GM21390 (cell line): ENCODE data around the gene HSD17B12.

Experiments
- ATAC-seq: cut with Tn5 transposase; IDR thresholded peaks from one replicate; pipeline ENCODE4 v1.9.1; 2021; ENCODE audit not compliant: unreplicated experiment

Gene HSD17B12

DNA sequence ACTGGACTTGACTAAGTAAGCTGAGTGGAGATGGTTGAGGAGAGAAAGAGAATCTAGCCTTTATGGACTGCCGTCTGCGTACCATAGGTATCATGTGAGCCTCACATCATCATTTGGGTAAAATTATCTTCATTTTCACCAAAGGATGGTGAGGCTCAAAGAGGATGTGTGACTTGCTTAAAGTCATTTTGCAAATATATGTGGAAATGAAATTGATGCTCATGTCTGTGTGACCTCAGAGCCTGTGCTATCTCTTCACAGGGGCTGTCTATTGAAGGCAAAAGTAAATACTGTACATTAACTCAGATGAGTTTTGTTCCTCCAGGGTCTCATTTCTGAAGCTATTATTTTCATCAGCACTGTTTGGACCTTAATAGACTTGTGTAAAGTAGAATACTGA is 116.8 kb downstream of the HSD17B12 start:
- ATAC-seq, result no peak

DNA sequence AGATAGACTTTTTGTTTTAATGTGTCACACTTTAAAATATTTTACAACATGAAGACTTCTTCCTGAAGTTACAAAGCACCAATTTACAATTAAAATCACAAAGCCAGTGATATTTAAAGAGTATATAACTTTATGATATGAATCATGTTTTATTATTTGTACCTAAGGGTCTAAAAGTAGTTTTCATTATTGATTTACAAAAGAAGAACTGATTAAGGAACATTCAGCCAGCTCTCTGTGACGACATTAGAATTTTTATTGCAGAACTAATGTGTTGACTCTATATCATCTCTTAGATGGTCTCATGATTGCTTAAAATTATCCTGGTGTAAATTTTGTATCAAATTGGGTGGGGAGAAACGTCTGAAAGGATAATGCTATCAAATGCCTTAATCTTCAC is 117.3 kb downstream of the HSD17B12 start:
- ATAC-seq, result no peak

DNA sequence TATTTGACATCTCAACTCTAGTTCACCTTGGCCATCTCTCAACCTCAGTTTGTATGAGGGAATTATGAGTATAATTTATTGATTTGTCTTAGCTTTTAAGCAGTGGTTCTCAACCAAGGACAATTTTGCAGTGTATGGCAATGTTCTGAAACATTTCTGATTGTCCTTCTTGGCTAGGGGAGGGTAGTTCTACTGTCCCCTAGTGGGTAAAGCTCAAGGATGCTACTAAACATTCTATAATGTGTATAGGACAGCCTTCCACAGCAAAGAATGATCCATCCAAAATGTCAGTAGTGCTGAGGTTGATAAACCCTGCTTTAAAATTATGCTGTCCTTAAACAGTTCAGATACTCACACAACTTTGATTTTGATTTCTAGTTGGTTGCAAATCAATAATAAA is 122.0 kb downstream of the HSD17B12 start:
- no peak for ATAC-seq

DNA sequence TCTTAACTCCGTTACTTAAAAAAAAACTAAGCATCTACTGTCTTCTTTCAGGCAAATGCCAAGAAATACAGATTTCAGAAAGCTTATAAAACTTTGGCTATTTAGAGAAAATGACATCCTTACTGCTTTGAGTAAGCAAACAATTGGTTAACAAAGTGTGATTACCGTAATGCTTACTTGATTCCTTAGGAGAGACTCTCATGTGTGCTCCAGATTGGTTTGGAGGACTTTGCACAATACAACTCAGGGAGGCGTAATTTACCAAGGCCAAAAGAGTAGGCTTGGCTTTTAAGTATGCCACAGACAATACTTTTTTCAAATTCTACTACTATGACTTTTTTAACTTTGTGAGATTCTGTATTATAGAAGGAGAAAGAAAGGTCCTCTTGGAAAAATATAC is 123.2 kb downstream of the HSD17B12 start:
- no peak for ATAC-seq

DNA sequence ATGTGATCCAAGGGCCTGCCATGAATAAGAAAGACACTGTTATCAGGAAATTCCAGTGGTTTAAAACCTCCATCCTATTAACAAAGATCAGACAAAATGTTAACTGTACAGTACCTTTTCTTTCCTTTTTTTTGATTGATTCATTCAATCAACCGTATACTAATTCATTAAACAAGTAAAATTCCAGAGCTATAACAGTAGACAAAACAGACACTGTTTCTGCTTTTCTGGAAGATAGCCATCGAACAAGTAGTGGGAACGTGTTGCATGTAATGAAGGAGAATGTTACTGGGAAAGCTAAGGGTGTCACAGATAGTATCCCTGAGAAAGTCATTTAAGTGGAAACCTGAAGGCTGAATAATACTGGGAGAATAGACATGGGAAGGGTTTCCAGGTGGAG is 126.4 kb downstream of the HSD17B12 start:
- no peak for ATAC-seq

DNA sequence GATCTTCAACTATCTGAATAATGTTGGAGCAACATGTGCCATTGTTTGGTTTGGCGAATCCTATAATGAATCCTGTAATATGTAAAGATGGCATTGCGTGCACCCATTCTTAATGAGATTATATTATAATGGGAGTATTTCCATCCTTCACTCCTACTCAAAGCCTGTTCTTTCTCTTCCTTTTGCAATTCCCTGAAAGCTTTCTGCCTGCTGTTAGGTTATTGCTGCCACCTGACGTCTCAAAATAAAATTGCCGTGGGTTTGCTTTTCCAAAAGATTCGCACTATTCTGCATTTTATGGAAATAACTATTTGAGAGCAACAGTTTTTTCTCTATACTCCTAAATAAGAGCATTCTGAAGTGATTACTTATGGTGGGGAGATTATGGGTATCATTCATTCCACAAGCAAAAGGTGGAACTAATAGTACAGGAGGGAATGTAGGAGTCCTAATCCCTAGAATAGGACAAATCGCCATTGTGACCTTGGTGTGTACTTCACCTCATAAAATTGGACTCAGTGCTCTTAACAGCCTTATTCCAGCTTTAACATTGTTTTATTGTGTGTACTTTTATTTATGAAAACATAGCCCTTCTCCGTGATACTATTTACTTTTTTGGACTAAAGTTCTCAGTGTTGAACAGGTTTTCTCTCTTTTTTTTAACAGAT is 130.5 kb downstream of the HSD17B12 start:
- no peak for ATAC-seq

DNA sequence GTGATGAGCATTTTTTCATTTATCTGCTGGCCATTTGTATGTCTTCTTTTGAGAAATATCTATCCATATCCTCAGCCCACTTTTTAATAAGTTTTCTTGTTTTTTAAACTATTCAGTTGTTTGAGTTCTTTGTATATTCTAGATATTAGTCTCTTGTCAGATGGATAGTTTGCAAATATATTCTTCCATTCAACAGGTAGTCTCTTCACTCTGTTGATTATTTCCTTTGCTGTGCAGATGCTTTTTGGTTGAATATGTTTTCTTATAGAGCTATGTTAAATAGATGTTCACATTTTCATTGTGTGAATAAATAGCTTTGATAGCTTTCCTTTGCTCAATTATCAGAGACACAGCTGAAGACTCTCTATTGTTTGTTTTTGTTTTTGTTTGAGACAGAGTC is 131.9 kb downstream of the HSD17B12 start:
- ATAC-seq, result no peak

DNA sequence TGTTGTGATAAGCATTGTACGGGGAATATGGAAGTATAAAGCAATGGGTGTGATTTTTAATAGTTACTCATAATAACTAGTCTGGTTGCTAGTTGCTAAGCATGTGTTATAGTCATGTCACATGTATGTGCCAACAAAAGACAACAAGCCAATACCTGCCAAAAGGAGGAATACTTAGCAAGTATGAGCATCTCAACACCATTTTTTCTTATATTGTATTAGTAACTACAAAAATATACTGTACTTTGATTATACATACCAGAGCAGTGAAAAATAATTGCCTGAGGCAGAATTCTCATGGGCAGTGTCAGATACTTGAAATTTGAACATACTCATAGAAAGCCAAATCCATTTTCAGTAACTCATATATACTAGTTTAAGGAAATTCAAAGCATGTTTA is 137.7 kb downstream of the HSD17B12 start:
- no peak for ATAC-seq

DNA sequence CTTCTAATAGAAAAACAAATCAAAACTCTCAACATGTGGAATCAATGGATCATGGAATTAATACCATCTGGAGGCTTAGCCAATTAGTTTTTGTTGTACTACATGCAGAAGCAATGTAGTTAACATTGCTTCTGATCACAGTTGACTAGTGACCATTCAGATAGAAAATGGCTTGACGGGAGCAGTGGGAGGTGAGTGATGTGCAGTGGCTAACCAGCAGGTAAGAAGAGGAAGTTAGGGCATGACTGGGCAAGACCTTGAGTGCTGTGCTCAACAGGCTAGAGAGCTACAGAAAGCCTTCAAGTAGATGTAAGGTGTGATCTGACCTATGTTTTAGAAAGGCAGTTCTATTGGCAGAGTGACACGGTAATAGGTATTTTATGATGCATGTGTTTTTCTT is 139.4 kb downstream of the HSD17B12 start:
- no peak for ATAC-seq

DNA sequence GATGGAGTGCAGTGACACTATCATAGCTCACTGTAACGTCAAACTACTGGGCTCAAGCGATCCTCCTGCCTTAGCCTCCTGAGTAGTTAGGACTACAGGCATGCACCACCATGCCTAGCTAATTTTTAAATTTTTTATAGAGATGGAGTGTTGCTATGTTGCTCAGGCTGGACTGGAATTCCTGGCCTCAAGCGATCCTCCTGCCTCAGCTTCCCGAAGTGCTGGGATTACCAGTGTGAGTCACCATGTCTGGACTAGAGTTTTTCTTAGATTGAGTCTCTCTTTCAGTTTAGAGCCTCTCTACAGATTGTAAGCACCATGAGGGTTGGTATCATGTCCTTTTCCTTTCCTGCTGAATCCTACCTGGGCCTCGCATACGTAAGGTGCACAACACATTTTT is 142.8 kb downstream of the HSD17B12 start:
- ATAC-seq, result no peak

DNA sequence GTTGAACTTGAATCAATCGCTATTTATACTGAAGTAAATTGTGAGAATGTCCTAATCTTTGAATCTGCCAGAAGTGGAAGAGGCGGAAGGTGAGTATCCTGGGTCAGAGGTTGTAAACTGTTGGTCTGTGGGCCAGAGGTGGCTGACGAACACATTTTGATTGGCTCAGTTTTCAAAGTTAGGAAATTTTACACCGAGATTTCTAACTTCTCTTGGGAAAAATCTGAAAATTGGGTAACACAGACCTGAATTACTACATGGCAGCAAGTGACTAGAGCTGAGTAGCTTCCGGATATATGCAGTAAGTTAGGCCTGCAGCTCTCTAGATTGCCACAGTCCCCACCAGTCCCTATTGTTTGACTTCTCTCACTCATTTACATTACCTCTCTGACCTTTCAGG is 143.3 kb downstream of the HSD17B12 start:
- ATAC-seq, result no peak

DNA sequence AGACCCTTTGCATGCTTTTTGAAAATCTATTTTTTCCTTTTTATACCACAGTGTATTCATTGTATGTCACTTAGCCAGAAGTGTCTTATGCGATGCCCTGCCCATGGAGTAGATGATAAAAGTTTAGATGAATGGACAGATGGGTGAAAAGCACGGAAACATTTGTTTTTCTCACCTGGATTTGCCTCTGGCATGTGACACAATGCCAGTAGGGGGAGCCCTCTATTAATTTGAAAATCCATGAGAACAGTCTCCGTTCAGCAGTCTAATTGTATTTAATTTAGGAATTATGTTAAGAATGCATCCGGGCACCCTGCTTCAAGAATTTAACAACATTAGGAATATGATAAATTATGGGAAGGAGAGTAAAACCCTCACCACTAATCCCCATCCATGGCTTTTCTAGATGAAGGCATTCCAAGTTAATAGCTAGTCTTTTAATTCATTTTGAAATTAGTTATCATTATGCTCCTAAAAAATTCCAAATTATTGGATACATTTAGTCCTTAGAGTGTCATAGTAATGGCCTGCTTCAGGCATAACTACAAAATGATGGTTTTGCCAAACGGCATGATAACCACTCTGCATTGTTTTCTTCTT is 144.8 kb downstream of the HSD17B12 start:
- ATAC-seq, result no peak

DNA sequence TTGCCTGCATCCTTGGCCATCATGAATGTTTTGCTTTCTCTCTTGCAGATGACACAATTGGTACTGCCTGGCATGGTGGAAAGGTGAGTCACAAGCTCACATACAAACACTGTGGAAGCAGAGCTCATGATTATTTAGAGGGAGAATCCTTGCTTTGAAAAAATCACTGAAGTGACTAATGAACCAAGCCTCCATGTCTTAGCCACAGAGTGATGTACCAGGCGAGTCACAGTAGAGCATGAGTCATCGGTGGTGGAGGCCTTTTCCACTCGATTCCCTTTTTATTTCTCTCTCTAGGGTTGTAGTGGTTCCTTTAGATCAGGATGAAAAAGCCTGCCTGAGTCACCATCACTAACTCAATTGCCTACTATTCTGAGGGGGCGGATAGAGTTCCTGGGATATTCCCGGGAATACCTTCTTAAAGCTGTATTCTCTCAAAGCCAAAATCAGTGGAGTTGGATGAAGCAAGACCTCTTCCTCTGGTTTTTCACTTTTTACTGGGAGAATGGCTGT is 150.4 kb downstream of the HSD17B12 start:
- ATAC-seq, result no peak

DNA sequence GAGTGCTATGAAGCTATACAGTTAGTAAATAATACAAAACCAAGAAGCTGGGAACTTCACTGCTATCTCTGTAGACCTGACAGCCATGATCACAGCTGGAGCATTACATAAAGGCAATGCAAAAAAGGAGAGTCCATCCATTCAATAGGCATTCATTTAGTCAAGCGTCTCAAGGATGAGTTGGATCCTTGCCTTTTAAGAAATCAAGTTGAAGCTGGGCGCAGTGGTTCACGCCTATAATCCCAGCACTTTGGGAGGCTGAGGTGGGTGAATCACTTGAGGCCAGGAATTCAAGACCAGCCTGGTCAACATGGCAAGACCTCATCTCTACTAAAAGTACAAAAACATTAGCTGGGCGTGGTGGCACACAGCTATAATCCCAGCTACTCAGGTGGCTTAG is 152.0 kb downstream of the HSD17B12 start:
- no peak for ATAC-seq

DNA sequence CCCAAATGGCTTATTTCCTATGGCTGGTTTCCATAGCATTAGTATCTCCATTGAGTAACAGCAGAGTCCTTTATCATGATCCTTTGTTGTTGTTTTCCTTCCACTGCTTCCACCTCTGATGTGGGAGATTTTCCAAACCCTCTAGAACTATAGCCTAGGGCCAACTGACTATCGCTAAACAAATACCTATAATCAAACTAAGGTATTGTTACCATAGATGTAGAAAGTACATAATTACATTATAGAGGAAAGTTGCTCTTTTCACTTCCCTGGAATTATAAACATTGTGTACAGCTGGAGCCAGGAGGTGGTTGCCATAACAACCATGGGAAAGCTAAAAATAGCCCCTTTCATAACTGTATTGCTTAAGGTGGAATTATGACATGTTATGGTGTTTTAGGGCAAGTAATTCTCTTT is 153.1 kb downstream of the HSD17B12 start:
- no peak for ATAC-seq

DNA sequence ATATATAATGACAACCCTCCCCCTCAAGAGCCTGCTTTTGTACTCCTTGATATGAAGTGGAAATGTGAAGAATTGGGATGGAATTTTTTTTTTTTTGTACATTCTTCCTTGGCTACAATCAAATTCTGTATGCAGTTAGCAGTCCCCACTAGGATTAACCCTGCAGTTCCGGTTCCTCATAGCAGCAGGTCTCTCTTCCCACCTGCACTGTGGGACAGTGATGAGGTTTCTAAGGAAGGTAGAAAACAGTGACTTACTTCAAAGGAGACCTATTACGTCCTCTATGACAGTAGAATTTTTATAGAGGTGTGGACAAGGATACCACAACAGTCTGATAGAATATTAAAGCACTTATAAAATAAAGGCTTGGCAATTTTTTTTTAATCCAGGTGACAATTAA is 153.7 kb downstream of the HSD17B12 start:
- ATAC-seq, result no peak

DNA sequence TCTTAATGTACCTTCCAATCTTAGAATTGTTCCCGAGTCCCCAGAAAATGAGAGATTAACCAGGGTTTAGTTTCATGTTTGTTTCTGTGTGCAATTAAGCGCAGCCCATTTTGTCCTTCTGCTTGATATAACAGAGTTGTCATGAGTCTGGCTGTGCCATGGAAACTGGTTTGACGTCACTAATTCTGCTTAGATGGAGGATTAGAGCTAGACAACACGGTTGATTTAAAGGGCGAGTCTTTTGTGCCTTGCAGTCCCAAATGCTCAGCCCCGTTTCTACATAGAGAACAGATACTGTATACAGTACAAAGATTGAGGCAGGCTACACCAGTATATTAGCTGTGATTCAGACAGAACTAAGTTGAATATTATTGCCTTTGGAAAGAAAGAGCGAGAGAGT is 154.6 kb downstream of the HSD17B12 start:
- ATAC-seq, result no peak

DNA sequence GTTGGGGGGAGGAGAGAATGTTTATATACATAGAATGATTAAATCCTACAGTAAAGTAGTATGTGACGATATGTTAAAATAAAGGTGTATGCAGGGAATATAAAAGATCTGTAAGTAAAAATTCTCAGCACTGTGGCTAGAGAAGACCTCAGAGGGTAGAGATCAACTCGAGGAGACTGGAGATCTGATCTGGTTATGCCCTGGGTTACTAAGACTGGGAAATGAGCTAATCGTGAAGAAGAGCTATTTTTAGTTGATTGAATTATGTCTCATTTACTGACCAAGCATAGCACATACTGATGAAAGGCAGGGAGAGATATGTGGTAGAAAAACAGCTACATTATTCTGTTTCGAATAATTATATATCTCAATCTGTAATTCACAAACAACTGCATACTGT is 157.3 kb downstream of the HSD17B12 start:
- ATAC-seq, result no peak

DNA sequence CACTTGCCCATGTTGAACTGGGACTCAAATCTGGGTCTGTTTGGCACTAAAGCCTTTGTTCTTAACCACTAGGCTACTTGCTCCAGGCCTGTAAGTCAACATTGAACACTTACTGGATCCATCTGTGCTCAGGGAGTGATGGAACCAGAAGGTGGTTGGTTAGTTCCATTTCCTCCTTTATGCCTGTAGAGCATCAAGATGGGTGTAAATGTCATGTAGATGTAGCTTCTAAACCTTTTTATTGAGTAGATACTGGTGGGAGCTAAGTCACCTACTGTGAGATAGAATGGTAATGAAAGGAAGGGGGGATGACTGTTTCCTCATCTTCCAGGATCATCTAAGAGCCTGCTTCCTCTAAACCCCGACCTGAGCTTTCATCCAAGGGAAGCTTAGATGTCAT is 161.5 kb downstream of the HSD17B12 start:
- no peak for ATAC-seq

DNA sequence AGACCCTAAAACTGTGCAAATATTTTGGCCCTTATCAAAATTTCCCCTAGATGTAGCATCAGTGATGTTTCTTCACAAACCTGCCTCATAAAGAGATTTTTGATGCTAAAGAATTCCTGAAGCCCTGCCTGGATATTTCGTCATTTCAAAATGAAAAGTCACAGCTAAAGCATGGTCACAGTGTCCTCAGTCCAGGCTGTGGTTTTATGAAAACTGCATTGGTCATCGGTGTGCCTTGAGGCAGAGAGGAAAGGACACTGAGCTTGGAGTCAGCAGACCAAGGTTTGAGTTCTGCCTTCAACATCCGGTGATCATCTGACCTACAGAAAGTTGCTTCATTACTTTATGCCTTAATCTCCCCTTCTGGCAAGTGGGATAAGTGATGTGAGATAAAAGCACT is 165.3 kb downstream of the HSD17B12 start:
- no peak for ATAC-seq

DNA sequence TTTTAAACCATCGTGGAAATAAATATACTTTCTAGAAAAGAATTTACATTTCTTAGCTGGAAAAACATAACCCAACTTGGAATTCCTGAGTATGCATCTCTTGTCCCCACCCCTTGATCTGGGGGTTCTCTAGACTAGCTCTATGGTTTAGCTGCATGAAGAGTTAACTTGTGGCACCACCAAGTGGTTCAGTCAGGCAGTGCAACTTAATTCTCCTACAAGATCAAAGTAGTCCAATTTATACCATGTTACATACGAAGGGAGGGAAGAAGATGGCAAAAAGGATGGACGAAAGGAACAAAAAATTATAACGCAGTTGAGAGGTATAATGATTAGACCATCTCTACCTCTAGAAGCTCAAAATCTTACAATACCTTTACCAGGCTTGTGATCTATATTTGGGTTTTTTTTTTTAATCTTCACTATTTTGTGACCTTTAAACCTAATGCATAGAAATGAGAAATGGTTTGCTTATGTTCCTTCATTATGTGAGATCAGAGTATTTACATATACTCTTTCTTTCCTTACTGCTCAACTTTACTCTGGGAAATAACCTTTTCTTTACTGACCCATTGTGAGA is 171.6 kb downstream of the HSD17B12 start:
- no peak for ATAC-seq

DNA sequence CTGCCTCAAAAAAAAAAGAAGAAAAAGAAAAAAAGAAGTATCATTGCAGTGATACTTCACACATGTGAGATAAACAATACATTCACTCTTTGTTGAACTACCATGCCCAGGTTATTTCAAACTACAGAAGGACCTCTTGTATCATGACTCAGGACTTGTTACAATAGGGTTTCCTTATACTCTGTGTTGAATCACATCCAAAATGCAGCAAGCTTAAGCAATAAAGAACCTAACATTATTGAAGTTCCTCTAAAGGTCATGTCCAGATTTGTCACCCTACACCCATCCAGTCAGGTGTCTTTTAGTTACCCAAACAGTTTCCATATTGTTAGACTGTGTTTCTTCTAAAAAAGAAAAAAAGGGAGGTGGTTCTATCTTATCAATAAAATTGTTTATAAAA is 173.2 kb downstream of the HSD17B12 start:
- ATAC-seq, result no peak

DNA sequence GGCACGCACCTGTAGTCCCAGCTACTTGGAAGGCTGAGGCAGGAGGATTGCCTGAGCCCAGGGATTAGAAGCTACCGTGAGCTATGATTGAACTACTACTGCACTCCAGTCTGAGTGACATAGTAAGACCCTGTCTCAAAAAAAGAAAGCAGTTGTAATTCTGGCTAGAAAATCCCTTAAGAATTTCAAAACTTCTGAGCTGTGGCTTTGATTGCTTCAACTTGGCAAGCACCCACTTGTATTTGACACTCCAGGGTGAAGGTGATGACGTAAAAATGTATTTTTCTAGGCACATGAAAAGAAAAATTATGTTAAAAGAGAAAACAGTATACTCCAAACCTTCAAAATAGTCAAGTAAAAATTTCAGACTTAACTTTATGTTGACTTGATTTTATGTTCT is 176.5 kb downstream of the HSD17B12 start:
- no peak for ATAC-seq
